Mesenchymal stem cell (in vitro differentiated cells and primary cell): Measurements from ENCODE around the gene ERFL.
A peak's percentile ranks its signal among the peaks of the same experiment; 100 is the strongest.

ENCODE experiments used
- DNase-seq: peaks from one replicate; pipeline ENCODE4 v3.0.0-alpha.2; 2013
- H2AFZ ChIP-seq: one replicate; pipeline ENCODE4 v1.6.1; 2013; ENCODE audit warnings: low read depth, mild to moderate bottlenecking, control low read depth, inconsistent platforms, low read length, moderate library complexity
- H2AK5ac ChIP-seq: 2 replicates; pipeline ENCODE4 v1.6.1; 2013; ENCODE audit warnings: low read length, moderate library complexity, mild to moderate bottlenecking, inconsistent platforms; ENCODE audit not compliant: severe bottlenecking
- H2BK120ac ChIP-seq: one replicate; pipeline ENCODE4 v1.6.1; 2013; ENCODE audit warnings: low read depth, mild to moderate bottlenecking, inconsistent platforms, low read length, moderate library complexity
- H2BK12ac ChIP-seq, 2 experiments: one replicate each; pipeline ENCODE4 v1.6.1; 2013; ENCODE audit warnings: inconsistent platforms in 2 of 2, low read length in 2 of 2, mild to moderate bottlenecking in 2 of 2, moderate library complexity in 2 of 2, control low read depth in 1 of 2
- H2BK15ac ChIP-seq: one replicate; pipeline ENCODE4 v1.6.1; 2013; ENCODE audit warnings: mild to moderate bottlenecking, low read depth, inconsistent platforms; ENCODE audit not compliant: poor library complexity, severe bottlenecking
- H2BK5ac ChIP-seq: 2 replicates; pipeline ENCODE4 v1.6.1; 2013; ENCODE audit warnings: low read depth, mild to moderate bottlenecking, low read length, control low read depth, inconsistent platforms; ENCODE audit not compliant: poor library complexity, severe bottlenecking
- H3K14ac ChIP-seq, 2 experiments: one replicate each; pipeline ENCODE4 v1.6.1; 2013; ENCODE audit warnings: inconsistent platforms in 2 of 2, low read length in 2 of 2, control low read depth in 1 of 2, mild to moderate bottlenecking in 1 of 2, moderate library complexity in 1 of 2
- H3K18ac ChIP-seq, 2 experiments: one replicate each; pipeline ENCODE4 v1.6.1; 2013; ENCODE audit warnings: inconsistent platforms in 2 of 2, low read length in 2 of 2, control low read depth in 1 of 2, low read depth in 1 of 2, mild to moderate bottlenecking in 1 of 2
- H3K23ac ChIP-seq, 2 experiments: one replicate each; pipeline ENCODE4 v1.6.1; 2013; ENCODE audit warnings: inconsistent platforms in 2 of 2, low read length in 2 of 2, mild to moderate bottlenecking in 2 of 2, moderate library complexity in 2 of 2, control low read depth in 1 of 2
- H3K27ac ChIP-seq: 2 replicates; pipeline ENCODE4 v1.5.1; 2013; ENCODE audit warnings: mild to moderate bottlenecking, moderate library complexity, low read length, control low read depth, inconsistent platforms; ENCODE audit not compliant: poor library complexity, severe bottlenecking
- H3K27me3 ChIP-seq, 2 experiments: 2 replicates each; pipeline versions ENCODE4 v1.6.1 to v1.7.0; 2013; ENCODE audit warnings: low read length in 2 of 2, mild to moderate bottlenecking in 2 of 2, moderate library complexity in 2 of 2, control low read depth in 1 of 2, inconsistent platforms in 1 of 2; ENCODE audit not compliant: control insufficient read depth in 1 of 2, insufficient read depth in 1 of 2
- H3K36me3 ChIP-seq, 2 experiments: 2 replicates each; pipeline versions ENCODE4 v1.6.1 to v1.7.0; 2013; ENCODE audit warnings: low read length in 2 of 2, control low read depth in 1 of 2, inconsistent platforms in 1 of 2, low read depth in 1 of 2, mild to moderate bottlenecking in 1 of 2; ENCODE audit not compliant: insufficient read depth in 2 of 2, control insufficient read depth in 1 of 2
- H3K4ac ChIP-seq, 2 experiments: one replicate each; pipeline ENCODE4 v1.6.1; 2013; ENCODE audit warnings: inconsistent platforms in 2 of 2, low read length in 2 of 2, mild to moderate bottlenecking in 2 of 2, moderate library complexity in 2 of 2, control low read depth in 1 of 2, low read depth in 1 of 2
- H3K4me1 ChIP-seq: 2 replicates; pipeline ENCODE4 v1.6.1; 2013; ENCODE audit warnings: low read depth, low read length, control low read depth; ENCODE audit not compliant: control insufficient read depth, insufficient read depth
- H3K4me2 ChIP-seq: 2 replicates; pipeline ENCODE4 v1.6.1; 2013; ENCODE audit warnings: low read length, mild to moderate bottlenecking, inconsistent platforms; ENCODE audit not compliant: poor library complexity, severe bottlenecking
- H3K4me3 ChIP-seq, 2 experiments: 2 replicates each; pipeline versions ENCODE4 v1.5.1 to v1.7.0; 2013; ENCODE audit warnings: low read length in 2 of 2, mild to moderate bottlenecking in 2 of 2, control low read depth in 1 of 2, low read depth in 1 of 2; ENCODE audit not compliant: insufficient read depth in 1 of 2
- H3K79me1 ChIP-seq: replicated peaks from 2 replicates; pipeline ENCODE4 v1.6.1; 2013; ENCODE audit warnings: mild to moderate bottlenecking, control low read depth, low read length, inconsistent platforms; ENCODE audit not compliant: poor library complexity, severe bottlenecking
- H3K9ac ChIP-seq: 2 replicates; pipeline ENCODE4 v1.7.0; 2013; ENCODE audit warnings: mild to moderate bottlenecking, low read length, moderate library complexity
- H3K9me3 ChIP-seq: 2 replicates; pipeline ENCODE4 v1.7.0; 2013; ENCODE audit warnings: mild to moderate bottlenecking, low read length; ENCODE audit not compliant: control insufficient read depth
- H4K8ac ChIP-seq: one replicate; pipeline ENCODE4 v1.6.1; 2013; ENCODE audit warnings: inconsistent platforms, mild to moderate bottlenecking, low read length, moderate library complexity
- H4K91ac ChIP-seq: one replicate; pipeline ENCODE4 v1.6.1; 2013; ENCODE audit warnings: mild to moderate bottlenecking, low read length, inconsistent platforms
- WGBS: methylation state at CpG from one replicate; pipeline ENCODE4 v1.1.7; 2013; ENCODE audit warnings: mixed read lengths; 5-methylcytosine and 5-hydroxymethylcytosine counted together

ERFL gene

GRCh38 chr19:41951686-41952172 lies 23.5 kb upstream of the ERFL start:
- no peak overlapping the region for H2BK120ac ChIP-seq
- H3K14ac ChIP-seq, result peak overlapping the region in 1 of 2 experiments; percentile 79
- H3K4me3 ChIP-seq, result no peak overlapping the region
- peaks cover 15 to 22% of the 10 kb centered on the region in 2 experiments for H3K36me3 ChIP-seq
- no peak overlapping the region for H3K4ac ChIP-seq
- H3K18ac ChIP-seq, result no peak overlapping the region
- H3K23ac ChIP-seq, result no peak overlapping the region
- peaks cover 10% of the 10 kb centered on the region for H3K79me1 ChIP-seq
- no peak overlapping the region for H4K8ac ChIP-seq
- no peak overlapping the region for H4K91ac ChIP-seq
- H3K27me3 ChIP-seq, result no peaks in the 10 kb centered on the region
- peaks cover 5% of the 10 kb centered on the region for H3K4me1 ChIP-seq
- DNase-seq, result peak; percentile 76
- H3K27ac ChIP-seq, result no peak overlapping the region
- 10% methylated on average over 9 of the region's 12 CpGs for WGBS
- H3K4me2 ChIP-seq, result no peak overlapping the region
- H2BK5ac ChIP-seq, result no peak overlapping the region
- peak overlapping the region; percentile 78 for H2AFZ ChIP-seq
- H2BK15ac ChIP-seq, result no peak overlapping the region
- H3K9me3 ChIP-seq, result no peaks in the 10 kb centered on the region
- H2BK12ac ChIP-seq, result peak overlapping the region in 1 of 2 experiments; percentile 84
- no peak overlapping the region for H2AK5ac ChIP-seq
- H3K9ac ChIP-seq, result peak overlapping the region; percentile 41

- no peak overlapping the region for H2BK5ac ChIP-seq
- WGBS, result 79% methylated on average over 3 of the region's 3 CpGs
- no peak overlapping the region for H2AFZ ChIP-seq
These were observed 18.8 kb upstream of the ERFL start for GRCh38 chr19:41947091-41947490.

GRCh38 chr19:41945135-41945766 lies 17.0 kb upstream of the ERFL start:
- Histone ChIP-seq H2BK12ac (no peak overlapping the region), H4K91ac (no peak overlapping the region), H3K4me1 (peaks cover 6% of the 10 kb centered on the region), H2BK120ac (no peak overlapping the region), H3K4me3 (no peak overlapping the region), H3K79me1 (no peaks in the 10 kb centered on the region), H3K4me2 (no peak overlapping the region), H3K9ac (no peak overlapping the region), H2AK5ac (no peak overlapping the region), H3K4ac (no peak overlapping the region), H3K23ac (peak overlapping the region in 1 of 2 experiments; percentile 24), H3K27ac (no peak overlapping the region), H2AFZ (no peak overlapping the region), H4K8ac (no peak overlapping the region), H2BK5ac (no peak overlapping the region), H3K27me3 (peaks cover 0 to 8% of the 10 kb centered on the region in 2 experiments), H3K36me3 (no peaks in the 10 kb centered on the region), H3K9me3 (no peaks in the 10 kb centered on the region), H3K18ac (no peak overlapping the region), H2BK15ac (no peak overlapping the region), H3K14ac (no peak overlapping the region)
- DNase-seq, result no peak
- WGBS, result 89% methylated on average over 8 of the region's 8 CpGs

More at GRCh38 chr19:41947091-41947490, 18.8 kb upstream of the ERFL start:
- Histone ChIP-seq H3K36me3 (no peaks in the 10 kb centered on the region), H2BK15ac (no peak overlapping the region), H2BK12ac (no peak overlapping the region), H3K4me1 (peaks cover 5% of the 10 kb centered on the region), H3K4me2 (no peak overlapping the region), H3K27ac (no peak overlapping the region), H3K18ac (no peak overlapping the region), H3K79me1 (no peaks in the 10 kb centered on the region), H3K27me3 (no peaks in the 10 kb centered on the region), H3K14ac (no peak overlapping the region), H3K23ac (no peak overlapping the region), H3K4ac (no peak overlapping the region), H2BK120ac (no peak overlapping the region), H2AK5ac (no peak overlapping the region), H3K4me3 (no peak overlapping the region), H3K9ac (no peak overlapping the region), H4K91ac (no peak overlapping the region), H4K8ac (no peak overlapping the region), H3K9me3 (no peaks in the 10 kb centered on the region)
- no peak for DNase-seq

GRCh38 chr19:41944336-41944735 lies 16.1 kb upstream of the ERFL start:
- Histone ChIP-seq H2AK5ac (no peak overlapping the region), H4K8ac (no peak overlapping the region), H3K4me1 (peaks cover 9% of the 10 kb centered on the region), H3K27ac (no peak overlapping the region), H3K4ac (no peak overlapping the region), H3K18ac (no peak overlapping the region), H2BK12ac (no peak overlapping the region), H3K4me3 (no peak overlapping the region), H3K23ac (no peak overlapping the region), H3K36me3 (no peaks in the 10 kb centered on the region), H3K27me3 (peaks cover 0 to 8% of the 10 kb centered on the region in 2 experiments), H3K4me2 (no peak overlapping the region), H2BK15ac (no peak overlapping the region), H3K79me1 (no peaks in the 10 kb centered on the region), H2BK120ac (no peak overlapping the region), H2AFZ (no peak overlapping the region), H3K14ac (no peak overlapping the region), H3K9me3 (no peaks in the 10 kb centered on the region), H3K9ac (no peak overlapping the region), H2BK5ac (no peak overlapping the region), H4K91ac (no peak overlapping the region)
- no peak for DNase-seq
- WGBS, result 65% methylated on average over 2 of the region's 2 CpGs
